GM21515 (cell line): Measurements from ENCODE around the gene PDK1.
"Not testable (repeated sequence)": the region's sequence is repeated elsewhere in the genome, so short reads cannot be mapped to it uniquely, and the experiment has no call there.

ENCODE experiments used
- ATAC-seq: cut with Tn5 transposase; IDR thresholded peaks from one replicate; pipeline ENCODE4 v1.9.1; 2021; ENCODE audit not compliant: unreplicated experiment

PDK1 gene

DNA sequence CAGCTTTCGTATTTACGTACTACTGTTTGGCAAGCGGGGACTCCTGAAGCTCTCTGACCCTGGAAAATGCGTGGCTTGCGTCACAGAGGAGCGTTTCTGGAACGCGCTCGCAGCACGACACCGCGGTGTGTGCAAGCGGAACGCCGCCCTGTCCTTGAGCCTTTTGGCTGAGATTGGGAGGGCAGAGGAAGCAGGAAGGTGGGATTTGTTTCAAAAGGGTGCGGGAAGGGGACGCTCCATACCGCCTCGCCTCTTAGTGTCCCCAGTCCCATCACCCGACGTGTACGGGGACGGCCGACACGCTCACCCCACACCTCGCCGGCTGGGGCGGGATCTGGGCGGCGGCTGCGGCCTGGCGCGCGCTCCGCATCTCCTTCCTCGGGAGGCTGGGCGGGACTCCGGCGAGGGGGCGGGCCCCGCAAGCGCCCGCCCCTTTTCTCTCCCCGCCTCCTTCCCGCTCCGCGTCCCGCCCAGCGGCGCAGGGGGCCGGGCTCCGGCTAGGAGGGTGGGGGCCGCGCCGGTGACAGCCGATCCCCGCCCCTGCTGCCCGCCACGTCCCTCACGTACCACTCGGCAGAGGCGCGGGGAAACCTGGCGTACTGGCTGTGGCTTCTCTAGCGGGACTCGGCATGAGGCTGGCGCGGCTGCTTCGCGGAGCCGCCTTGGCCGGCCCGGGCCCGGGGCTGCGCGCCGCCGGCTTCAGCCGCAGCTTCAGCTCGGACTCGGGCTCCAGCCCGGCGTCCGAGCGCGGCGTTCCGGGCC is at the start of gene PDK1:
TSS of gene PDK1 (plus strand) at position 569 of the 762 bp plus-strand sequence. CDS start at position 630, 61 bp downstream.
- ATAC-seq: peak; percentile 86

DNA sequence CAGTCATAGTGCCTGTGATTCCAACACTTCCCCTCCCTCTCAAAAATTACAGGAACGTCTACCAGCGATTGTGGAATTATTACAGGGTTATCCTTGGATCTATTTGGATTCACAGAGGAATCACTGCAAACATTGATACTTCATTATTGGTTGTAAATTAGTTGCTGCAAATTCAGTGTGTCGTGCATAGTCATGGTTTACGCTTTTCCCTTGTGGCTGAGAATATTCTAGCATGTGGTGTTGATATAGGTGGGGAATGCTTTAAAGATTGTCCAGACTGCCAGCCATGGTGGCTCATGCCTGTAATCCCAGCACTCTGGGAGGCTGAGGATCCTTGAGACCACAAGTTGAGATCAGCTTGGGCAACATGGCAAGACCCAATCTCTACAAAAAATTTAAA is 48.7 kb upstream of the PDK1 start:
- ATAC-seq: no peak

DNA sequence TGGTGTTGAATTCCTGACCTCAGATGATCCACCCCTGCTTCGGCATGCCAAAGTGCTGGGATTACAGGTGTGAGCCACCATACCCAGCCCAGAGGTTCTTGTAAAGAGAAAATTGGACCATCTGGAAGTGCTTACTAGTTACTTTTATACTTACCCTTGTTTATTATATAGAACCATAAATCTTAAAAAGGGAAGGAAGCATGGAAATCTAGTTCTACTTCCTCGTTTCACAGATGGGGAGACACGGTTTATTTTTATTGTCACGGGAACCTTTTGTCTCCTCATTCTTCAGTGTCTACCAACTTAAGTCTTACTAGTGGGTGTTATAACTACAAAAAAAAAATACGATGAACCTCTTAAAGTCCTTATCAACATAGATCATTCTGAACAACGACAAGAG is 45.8 kb upstream of the PDK1 start:
- ATAC-seq: no peak

- ATAC-seq: no peak
Observed at GRCh38 chr2:172510548-172510947, 45.3 kb upstream of the PDK1 start.

- ATAC-seq: no peak
Observed at GRCh38 chr2:172512810-172513523, 42.9 kb upstream of the PDK1 start.

DNA sequence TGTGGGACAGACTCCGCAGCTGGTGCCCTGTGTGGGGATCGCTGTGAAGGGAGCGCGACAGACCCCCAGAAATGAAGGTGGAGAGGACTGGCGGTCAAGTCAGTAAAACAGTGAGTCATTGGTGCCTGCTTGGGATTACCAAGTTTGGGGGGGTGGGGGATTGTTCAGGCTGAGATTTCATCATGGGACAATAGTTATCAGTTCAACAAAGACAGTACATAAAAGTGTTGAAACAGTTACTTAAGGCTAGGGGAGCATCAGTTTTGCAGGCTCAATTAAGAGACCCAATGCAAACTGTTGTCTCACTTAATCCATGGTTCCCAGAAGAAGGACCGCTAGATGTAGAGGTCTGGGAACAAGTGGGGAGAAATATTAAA is 42.4 kb upstream of the PDK1 start:
- no peak for ATAC-seq

- ATAC-seq: no peak
Observed at GRCh38 chr2:172513935-172514586, 41.8 kb upstream of the PDK1 start.

DNA sequence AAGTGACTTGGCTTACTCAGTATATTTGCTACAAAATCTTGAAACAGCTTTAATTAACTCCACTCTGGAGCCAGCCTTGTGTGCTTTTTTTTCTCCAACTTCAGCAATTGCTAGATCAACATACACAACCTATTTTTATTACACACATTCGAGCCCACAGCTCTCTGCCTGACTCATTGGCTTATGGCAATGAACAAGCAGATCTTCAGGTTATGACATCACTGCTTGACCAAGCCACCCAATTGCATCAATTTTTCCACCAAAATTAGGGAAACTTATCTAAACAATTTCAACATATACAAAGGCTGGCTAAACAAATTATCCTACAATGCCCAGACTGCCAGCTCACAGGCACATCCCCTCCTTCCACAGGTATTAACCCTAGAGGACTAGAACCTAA is 39.6 kb upstream of the PDK1 start:
- ATAC-seq: no peak

- no peak for ATAC-seq
Observed at GRCh38 chr2:172518995-172519394, 36.9 kb upstream of the PDK1 start.

- no peak for ATAC-seq
Observed at GRCh38 chr2:172525601-172526000, 30.3 kb upstream of the PDK1 start.

DNA sequence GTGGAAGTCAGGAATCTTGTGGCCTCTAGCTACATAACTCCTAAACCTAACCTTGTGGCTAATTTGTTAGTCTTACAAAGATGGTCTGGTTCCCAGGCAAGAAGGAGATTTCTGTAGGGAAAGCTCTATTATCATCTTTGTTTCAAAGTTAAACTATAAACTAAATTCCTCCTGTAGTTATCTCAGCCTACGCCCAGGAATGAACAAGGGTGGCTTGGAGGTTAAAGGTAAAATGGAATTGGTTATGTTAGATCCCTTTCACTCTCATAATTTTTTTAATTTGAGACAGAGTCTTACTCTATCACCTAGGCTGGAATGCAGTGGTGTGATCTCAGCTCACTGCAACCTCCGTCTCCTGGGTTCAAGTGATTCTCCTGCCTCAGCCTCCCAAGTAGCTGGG is 24.6 kb upstream of the PDK1 start:
- ATAC-seq: no peak

- not testable (repeated sequence) for ATAC-seq
Observed at GRCh38 chr2:172532461-172532860, 23.4 kb upstream of the PDK1 start.

GRCh38 chr2:172533687-172534086 is 22.2 kb upstream of the PDK1 start:
- ATAC-seq: no peak

DNA sequence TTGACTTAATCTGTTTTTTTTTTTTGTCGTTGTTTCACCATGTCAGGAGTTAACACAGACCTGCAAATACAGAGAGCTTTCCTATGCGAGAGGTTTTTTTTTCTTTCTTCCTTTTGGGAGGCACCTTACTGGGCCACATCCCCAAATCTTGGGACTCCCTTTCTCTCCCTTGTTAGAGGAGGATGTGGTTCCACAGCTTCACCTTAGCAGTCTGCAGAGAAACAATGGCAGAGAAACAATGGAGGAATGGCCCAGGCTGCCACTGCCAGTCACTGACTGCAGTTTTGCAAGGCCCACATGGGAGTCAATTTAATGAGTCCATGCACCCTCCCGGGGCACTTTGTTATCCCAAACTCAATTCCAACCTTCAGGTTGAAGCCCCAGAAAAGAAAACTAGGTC is 20.8 kb upstream of the PDK1 start:
- no peak for ATAC-seq

- ATAC-seq: not testable (repeated sequence)
Observed at GRCh38 chr2:172537851-172538250, 18.0 kb upstream of the PDK1 start.

DNA sequence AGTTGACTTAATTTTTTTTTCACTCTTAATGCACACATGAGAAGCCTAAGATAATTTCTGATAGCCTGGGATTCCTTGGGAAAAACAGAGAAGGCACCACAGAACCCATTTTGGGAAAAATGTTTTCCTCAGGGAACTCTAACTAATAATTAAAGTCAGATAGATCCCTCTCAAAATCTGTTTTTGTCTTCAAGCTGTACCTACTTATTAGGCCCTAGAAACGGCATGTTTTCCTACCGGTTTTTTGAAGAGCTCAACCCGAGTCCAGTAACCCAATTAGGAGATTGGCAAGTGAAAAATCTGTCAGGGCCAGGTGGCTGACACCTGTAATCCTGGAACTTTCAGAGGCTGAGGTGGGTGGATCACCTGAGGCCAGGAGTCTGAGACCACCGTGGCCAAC is 16.1 kb upstream of the PDK1 start:
- ATAC-seq: no peak

GRCh38 chr2:172540421-172540820 is 15.5 kb upstream of the PDK1 start:
- no peak for ATAC-seq

DNA sequence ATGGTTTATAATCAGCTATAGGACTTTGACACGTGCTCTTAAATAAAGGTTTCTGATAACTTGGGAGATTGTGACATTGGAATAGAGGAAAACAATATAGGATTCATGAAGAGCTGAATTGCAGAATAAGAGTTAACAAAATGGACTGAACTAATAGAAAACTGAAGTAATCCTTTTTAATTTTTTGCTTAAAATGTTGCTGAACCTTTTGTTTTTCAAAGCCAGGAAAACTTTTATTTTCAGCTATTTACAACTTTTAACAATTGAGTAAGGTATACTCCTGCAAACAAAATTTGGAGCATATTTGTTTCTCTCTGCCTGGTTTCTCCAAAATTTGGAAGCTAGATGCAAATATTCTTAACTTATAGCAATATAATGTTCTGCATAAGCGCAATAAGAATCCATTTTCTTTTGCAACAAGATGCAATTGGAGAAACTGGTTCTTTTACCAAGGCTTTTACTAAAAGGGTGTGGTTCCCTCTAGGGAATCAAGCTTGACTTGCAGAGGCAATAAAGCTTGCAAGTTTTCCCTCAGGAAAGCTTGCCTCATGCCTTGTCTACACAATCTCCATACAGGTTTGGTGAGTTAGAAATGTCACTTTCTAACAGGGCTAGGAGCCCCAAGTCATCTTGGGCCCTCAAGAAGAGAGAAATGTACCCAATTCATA is 10.3 kb upstream of the PDK1 start:
- ATAC-seq: no peak

DNA sequence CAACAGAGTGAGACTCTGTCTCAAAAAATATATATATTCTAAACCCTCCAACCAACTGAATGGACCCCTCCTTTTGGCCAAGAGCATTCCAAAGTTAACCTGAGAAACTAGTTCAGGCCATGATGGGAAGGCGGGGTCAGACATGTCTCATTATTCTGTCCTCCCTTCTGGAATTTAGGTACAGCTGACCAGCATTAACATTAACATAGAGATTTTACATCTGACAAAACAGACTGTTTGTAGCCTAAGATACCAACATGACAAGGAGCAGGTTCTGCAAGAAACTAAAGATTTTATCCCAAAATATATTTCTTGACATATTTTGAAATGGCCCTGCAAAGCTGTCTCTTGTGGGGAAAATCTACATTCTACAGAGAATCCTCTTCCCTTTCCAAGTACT is 6.8 kb upstream of the PDK1 start:
- no peak for ATAC-seq

GRCh38 chr2:172549802-172550201 is 6.1 kb upstream of the PDK1 start:
- ATAC-seq: not testable (repeated sequence)

GRCh38 chr2:172550419-172550818 is 5.5 kb upstream of the PDK1 start:
- no peak for ATAC-seq

GRCh38 chr2:172551271-172551670 is 4.6 kb upstream of the PDK1 start:
- no peak for ATAC-seq
